GM21447 (cell line): ENCODE data around the gene ALPG.

Source experiments
- ATAC-seq: cut with Tn5 transposase; IDR thresholded peaks from one replicate; pipeline ENCODE4 v1.9.1; 2021; ENCODE audit not compliant: unreplicated experiment

The ALPG gene

GRCh38 chr2:232456296-232457120 lies 49.9 kb downstream of the ALPG start:
- ATAC-seq = no peak

DNA sequence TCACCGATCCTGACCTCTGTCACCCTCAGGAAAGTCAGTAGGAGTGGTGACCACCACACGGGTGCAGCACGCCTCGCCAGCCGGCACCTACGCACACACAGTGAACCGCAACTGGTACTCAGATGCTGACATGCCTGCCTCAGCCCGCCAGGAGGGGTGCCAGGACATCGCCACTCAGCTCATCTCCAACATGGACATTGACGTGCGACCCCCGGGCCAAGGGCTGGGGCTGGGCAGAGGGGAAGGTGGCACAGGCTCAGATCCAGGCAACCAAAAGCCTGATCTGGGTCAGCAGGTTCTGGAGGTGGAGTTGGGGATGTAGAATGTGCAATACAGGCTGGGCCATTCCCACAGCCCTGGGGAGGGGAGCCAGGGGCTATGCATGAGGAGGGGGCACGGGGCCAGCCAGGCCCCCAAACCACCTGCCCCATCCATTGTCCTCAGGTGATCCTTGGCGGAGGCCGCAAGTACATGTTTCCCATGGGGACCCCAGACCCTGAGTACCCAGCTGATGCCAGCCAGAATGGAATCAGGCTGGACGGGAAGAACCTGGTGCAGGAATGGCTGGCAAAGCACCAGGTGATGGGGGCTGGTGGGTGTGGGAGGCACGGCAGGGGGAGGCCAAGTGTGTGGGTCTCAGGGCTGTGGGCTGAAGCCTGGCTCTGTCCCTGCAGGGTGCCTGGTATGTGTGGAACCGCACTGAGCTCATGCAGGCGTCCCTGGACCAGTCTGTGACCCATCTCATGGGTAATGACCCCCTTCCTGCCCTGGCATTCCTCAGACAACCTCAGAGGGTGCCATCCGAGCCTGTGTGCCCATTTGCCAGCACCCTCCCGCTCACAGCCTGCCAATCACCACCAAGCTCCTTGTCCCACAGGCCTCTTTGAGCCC lies 50.7 kb downstream of the ALPG start:
- no peak for ATAC-seq

DNA sequence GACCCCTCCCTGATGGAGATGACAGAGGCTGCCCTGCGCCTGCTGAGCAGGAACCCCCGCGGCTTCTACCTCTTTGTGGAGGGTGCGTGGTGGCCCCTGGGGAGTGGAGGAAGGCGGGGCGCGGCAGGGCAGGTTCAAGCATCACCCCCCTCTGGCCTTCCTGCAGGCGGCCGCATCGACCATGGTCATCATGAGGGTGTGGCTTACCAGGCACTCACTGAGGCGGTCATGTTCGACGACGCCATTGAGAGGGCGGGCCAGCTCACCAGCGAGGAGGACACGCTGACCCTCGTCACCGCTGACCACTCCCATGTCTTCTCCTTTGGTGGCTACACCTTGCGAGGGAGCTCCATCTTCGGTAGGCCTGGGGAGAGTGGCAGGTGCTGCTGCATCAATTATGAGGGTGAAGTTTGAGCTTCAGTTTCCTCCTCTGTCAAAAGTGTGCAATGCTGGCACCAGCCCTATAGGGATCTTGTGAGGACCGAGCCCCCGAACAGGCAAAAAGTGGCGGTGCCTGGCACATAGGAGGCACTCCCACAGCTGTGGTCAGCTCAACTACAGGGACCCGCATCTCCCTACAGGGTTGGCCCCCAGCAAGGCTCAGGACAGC lies 51.5 kb downstream of the ALPG start:
- no peak for ATAC-seq

GRCh38 chr2:232458661-232459418 lies 52.2 kb downstream of the ALPG start:
- no peak for ATAC-seq

DNA sequence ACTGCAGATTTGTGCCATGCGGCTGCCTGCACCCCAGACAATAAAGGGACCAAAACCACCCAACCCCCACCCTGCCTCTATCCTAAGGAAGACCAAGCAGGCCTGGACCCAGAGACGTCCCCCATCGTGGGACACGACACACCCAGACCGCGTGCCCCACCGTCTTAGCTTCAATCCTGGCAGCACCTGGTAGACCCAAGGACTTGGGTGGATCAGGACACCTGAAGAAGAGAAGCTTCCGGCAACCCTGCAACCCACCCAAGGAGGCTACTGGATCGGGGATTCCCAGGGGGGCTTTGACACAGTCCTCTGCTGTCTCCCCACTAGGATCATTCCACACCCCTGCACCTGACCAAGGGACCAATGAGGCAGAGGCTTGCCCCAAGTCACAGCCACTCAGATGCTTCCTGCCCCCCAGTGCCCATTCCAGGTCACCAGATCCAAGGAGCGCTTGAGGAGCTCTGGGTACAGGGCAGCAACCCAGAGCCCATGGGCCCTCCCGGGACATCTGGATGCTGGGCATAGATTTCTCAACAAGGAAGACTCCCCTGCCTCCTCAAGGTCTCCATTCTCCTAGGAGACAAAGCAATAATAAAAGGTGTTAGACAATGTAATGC lies 52.9 kb downstream of the ALPG start:
- no peak for ATAC-seq

DNA sequence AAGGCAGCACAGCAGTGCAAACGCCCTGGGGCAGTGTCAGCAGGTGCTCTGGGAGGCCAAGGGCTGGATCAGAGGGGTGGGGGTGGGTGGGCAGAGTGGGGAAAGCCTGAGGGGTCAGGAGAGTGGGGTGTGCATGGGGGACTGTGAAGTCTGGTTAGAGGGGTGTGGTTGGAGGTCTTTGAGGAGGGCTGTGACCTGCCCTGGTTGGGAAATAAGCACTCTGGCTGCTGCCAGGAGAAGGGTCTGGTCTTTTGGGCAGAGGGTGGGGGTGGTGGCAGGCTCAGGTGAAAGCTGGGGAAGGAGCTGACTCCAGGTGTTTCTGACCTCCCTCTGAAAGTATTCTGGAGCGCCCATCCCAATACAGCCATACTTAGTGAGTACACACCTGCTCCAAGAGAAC lies 53.5 kb downstream of the ALPG start:
- ATAC-seq = no peak
